Smooth muscle cell (in vitro differentiated cells): ENCODE measurements around the gene ZC3H10. TPM values are rescaled to one million over a fixed set of nuclear protein-coding genes. Genes with fewer than 3 reads are reported as not detected.
"Not testable (repeated sequence)": the region's sequence is repeated elsewhere in the genome, so short reads cannot be mapped to it uniquely, and the experiment has no call there.

Source experiments
- DNase-seq: peaks from one replicate; lab custom pipeline; 2025; ENCODE audit not compliant: unreplicated experiment; lab: John Stamatoyannopoulos, UW
- H2AFZ ChIP-seq: fragments of 200-600 bp; sonication (generic); 2 replicates; pipeline ENCODE4 v1.6.0; 2016; ENCODE audit warnings: antibody characterized with exemption, low read depth, mild to moderate bottlenecking
- H3F3A ChIP-seq: fragments of 200-600 bp; sonication (generic); 2 replicates; pipeline ENCODE4 v1.6.0; 2017; ENCODE audit warnings: antibody characterized with exemption, low read depth
- H3K27ac ChIP-seq: fragments of 200-600 bp; sonication (generic); 2 replicates; pipeline ENCODE4 v1.5.1; 2016; ENCODE audit warnings: low read depth, mild to moderate bottlenecking
- H3K27me3 ChIP-seq: fragments of 200-600 bp; sonication (generic); 2 replicates; pipeline ENCODE4 v1.6.1; 2016; ENCODE audit warnings: low read depth, mild to moderate bottlenecking
- H3K36me3 ChIP-seq: fragments of 200-600 bp; sonication (generic); 2 replicates; pipeline ENCODE4 v1.5.1; 2016; ENCODE audit warnings: low read depth
- H3K4me1 ChIP-seq: fragments of 200-600 bp; sonication (generic); 2 replicates; pipeline ENCODE4 v1.5.1; 2016; ENCODE audit warnings: low read depth
- H3K4me2 ChIP-seq: fragments of 200-600 bp; sonication (generic); 2 replicates; pipeline ENCODE4 v1.6.0; 2016; ENCODE audit warnings: mild to moderate bottlenecking
- H3K4me3 ChIP-seq: fragments of 200-600 bp; sonication (generic); 2 replicates; pipeline ENCODE4 v1.5.1; 2016; ENCODE audit warnings: mild to moderate bottlenecking
- H3K79me2 ChIP-seq: fragments of 200-600 bp; sonication (generic); 2 replicates; pipeline ENCODE4 v1.6.0; 2016; ENCODE audit warnings: low read depth, mild to moderate bottlenecking
- H3K9ac ChIP-seq: fragments of 200-600 bp; sonication (generic); 2 replicates; pipeline ENCODE4 v1.6.0; 2016; ENCODE audit warnings: low read depth
- H3K9me3 ChIP-seq: fragments of 200-600 bp; sonication (generic); replicated peaks from 2 replicates; pipeline ENCODE4 v1.5.1; 2016; ENCODE audit warnings: low read depth
- H4K20me1 ChIP-seq: fragments of 200-600 bp; sonication (generic); 2 replicates; pipeline ENCODE4 v1.6.0; 2016; ENCODE audit warnings: low read depth
- CTCF ChIP-seq: fragments of 200-600 bp; sonication (generic); IDR thresholded peaks from 2 replicates; pipeline ENCODE4 v1.5.1; 2017; ENCODE audit warnings: borderline replicate concordance, mild to moderate bottlenecking, antibody characterized with exemption; ENCODE audit not compliant: insufficient read depth, poor library complexity, severe bottlenecking
- WGBS: methylation state at CpG from one replicate; pipeline ENCODE4 v1.1.7; 2016; ENCODE audit warnings: low lambda C conversion rate; 5-methylcytosine and 5-hydroxymethylcytosine counted together
- polyA plus RNA-seq: library from polyadenylated mRNA; unstranded; fragments of >200 nt; fragmentation: Nextera tagmentation; extraction: Ambion mirVana; gene quantifications from 2 replicates; pipeline ENCODE4 v1.2.1, GENCODE V29; 2016
- total RNA-seq: library from RNA; depleted of rRNA; stranded (reverse); fragments of >200 nt; gene quantifications from 2 replicates; pipeline ENCODE4 v1.2.3, GENCODE V29; 2014

The ZC3H10 gene
- total and polyA plus RNA-seq, 2 experiments from 2014 or later = 1.9 to 2.8 TPM

GRCh38 chr12:56116267-56117081 is 1.6 kb upstream of the ZC3H10 start, which contains the start of gene RPL41:
RPL41 (plus strand) TSS chr12:56116633.
- H3F3A ChIP-seq = peaks cover 24% of the 10 kb centered on the region
- peaks cover 10% of the 10 kb centered on the region for H4K20me1 ChIP-seq
- H3K36me3 ChIP-seq = no peaks in the 10 kb centered on the region
- WGBS = under 1% methylated on average over 34 of the region's 34 CpGs
- H3K79me2 ChIP-seq = peaks cover 8% of the 10 kb centered on the region
- peak within 1 kb of the TSS; percentile 74 for H3K4me3 ChIP-seq
- H3K9ac ChIP-seq = peak within 1 kb of the TSS; percentile 96
- TF ChIP-seq CTCF = no peak
- peak; percentile 65 for DNase-seq
- peak within 1 kb of the TSS; percentile 95 for H3K27ac ChIP-seq
- peak within 1 kb of the TSS; percentile 79 for H2AFZ ChIP-seq
- peaks cover 12% of the 10 kb centered on the region for H3K4me1 ChIP-seq
- H3K27me3 ChIP-seq = no peaks in the 10 kb centered on the region
- H3K9me3 ChIP-seq = no peaks in the 10 kb centered on the region
- peak within 1 kb of the TSS; percentile 96 for H3K4me2 ChIP-seq

GRCh38 chr12:56117082-56117706 is 872 bp upstream of the ZC3H10 start:
- Histone ChIP-seq H3K4me1 (peaks cover 12% of the 10 kb centered on the region), H3K4me3 (peak overlapping the region; percentile 74), H3K9ac (peak overlapping the region; percentile 96), H3K4me2 (peak overlapping the region; percentile 96), H3F3A (peaks cover 19% of the 10 kb centered on the region), H3K27ac (peak overlapping the region; percentile 95)
- H3K36me3 ChIP-seq, H3K9me3 ChIP-seq, H3K79me2 ChIP-seq, DNase-seq, H4K20me1 ChIP-seq, H3K27me3 ChIP-seq, H2AFZ ChIP-seq: not testable (repeated sequence)
- WGBS = 1% methylated on average over 13 of the region's 16 CpGs

GRCh38 chr12:56118688-56119357 is 757 bp downstream of the ZC3H10 start:
- WGBS = 19% methylated on average over 13 of the region's 13 CpGs

More at GRCh38 chr12:56118688-56119357, 757 bp downstream of the ZC3H10 start:
- Histone ChIP-seq H4K20me1 (peaks cover 10% of the 10 kb centered on the region), H3K27ac (peak overlapping the region; percentile 95), H3F3A (peaks cover 12% of the 10 kb centered on the region), H2AFZ (peak overlapping the region; percentile 11), H3K79me2 (peaks cover 8% of the 10 kb centered on the region), H3K36me3 (no peaks in the 10 kb centered on the region), H3K9ac (peak overlapping the region; percentile 79), H3K9me3 (no peaks in the 10 kb centered on the region), H3K4me2 (peak overlapping the region; percentile 96), H3K27me3 (no peaks in the 10 kb centered on the region), H3K4me3 (peak overlapping the region; percentile 74), H3K4me1 (peaks cover 12% of the 10 kb centered on the region)
- no peak for DNase-seq
- no peak for TF ChIP-seq CTCF
